ENCODE measurements around the gene BRCC3.
"Not testable (repeated sequence)": the region's sequence is repeated elsewhere in the genome, so short reads cannot be mapped to it uniquely, and the experiment has no call there.

Gene BRCC3

DNA sequence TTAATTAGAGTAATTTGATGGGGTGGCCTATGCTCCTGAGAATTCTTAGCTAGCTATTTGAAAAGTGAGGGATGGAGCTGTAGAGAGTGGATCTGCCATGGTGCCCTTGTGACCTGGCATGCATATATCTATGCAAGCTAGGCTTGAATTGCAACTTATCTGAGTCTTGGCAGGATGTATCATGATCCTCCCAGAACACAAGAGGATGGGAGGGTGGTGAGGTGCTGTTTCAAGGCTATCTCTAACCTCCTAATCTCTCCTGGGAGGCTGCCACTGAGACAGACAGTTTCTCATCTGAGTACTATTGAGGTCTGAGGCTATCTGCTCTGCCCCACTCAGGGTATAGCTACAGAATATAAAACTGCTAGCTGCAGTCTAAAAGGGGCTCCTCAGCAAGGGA is 56.6 kb downstream of the BRCC3 start:
- no peak for DNase-seq
- no peaks in the 10 kb centered on the region for H3K4me1 ChIP-seq
- H3K27me3 ChIP-seq, result no peaks in the 10 kb centered on the region
- H3K36me3 ChIP-seq, result peaks cover 0 to 8% (median 6%) of the 10 kb centered on the region in 3 donors
- TF ChIP-seq, protein P1, sequence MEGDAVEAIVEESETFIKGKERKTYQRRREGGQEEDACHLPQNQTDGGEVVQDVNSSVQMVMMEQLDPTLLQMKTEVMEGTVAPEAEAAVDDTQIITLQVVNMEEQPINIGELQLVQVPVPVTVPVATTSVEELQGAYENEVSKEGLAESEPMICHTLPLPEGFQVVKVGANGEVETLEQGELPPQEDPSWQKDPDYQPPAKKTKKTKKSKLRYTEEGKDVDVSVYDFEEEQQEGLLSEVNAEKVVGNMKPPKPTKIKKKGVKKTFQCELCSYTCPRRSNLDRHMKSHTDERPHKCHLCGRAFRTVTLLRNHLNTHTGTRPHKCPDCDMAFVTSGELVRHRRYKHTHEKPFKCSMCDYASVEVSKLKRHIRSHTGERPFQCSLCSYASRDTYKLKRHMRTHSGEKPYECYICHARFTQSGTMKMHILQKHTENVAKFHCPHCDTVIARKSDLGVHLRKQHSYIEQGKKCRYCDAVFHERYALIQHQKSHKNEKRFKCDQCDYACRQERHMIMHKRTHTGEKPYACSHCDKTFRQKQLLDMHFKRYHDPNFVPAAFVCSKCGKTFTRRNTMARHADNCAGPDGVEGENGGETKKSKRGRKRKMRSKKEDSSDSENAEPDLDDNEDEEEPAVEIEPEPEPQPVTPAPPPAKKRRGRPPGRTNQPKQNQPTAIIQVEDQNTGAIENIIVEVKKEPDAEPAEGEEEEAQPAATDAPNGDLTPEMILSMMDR (IDR thresholded peaks at IDR 0.05), result no peak
- H3K4me3 ChIP-seq, result no peak overlapping the region
- H3K9me3 ChIP-seq, result peaks cover 0 to 13% (median 7%) of the 10 kb centered on the region in 3 donors
- H3K27ac ChIP-seq, result no peak overlapping the region
- intact Hi-C loops (cut with DNase I; ENCODE audit: low total_unique reads), result no loop called here

DNA sequence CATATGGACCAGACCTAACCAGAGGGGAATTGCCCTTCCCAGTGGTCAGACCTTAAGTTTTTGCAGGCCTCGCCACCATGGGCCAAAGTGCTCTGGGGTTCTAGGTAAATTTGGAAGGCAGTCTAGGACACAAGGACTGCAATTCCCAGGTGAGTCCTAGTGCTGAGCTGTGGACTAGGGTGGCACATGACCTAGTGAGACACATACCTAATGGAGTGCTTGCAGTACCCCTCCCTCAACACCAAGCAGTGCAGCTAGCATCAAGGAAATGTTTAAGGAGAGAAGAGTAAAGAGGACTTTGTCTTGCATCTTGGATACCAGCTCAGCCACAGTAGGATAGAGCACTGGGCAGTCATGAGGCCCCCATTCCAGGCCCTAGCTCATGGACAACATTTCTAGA is 60.8 kb downstream of the BRCC3 start:
- no peaks in the 10 kb centered on the region for H3K36me3 ChIP-seq
- no peak for DNase-seq
- H3K9me3 ChIP-seq, result peaks cover 0 to 13% (median 7%) of the 10 kb centered on the region in 3 donors
- H3K27me3 ChIP-seq, result no peaks in the 10 kb centered on the region
- intact Hi-C loops (cut with DNase I; ENCODE audit: low total_unique reads), result no loop called here
- no peak overlapping the region for H3K4me3 ChIP-seq
- H3K27ac ChIP-seq, result no peak overlapping the region
- TF ChIP-seq, protein P1 (IDR thresholded peaks at IDR 0.05), result no peak
- no peaks in the 10 kb centered on the region for H3K4me1 ChIP-seq

DNA sequence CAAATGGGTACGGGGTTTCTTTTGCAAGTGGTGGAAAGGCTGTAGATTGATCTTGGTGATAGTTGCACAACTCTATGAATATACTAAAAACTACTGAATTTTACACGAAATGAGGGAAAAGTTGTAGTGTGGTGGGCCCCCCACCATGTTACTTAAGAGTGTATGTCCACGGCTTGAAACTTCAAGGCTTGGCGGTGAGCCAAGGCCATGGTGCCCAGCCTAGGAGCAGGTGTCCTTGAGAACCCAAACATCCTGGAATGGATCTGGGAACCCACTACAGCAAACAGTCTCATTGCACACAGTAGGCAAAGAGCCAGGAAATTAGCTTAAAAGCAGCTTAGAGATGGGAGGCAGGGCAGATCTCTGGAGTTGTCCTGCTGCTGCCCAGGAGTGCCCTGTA is 62.9 kb downstream of the BRCC3 start:
- TF ChIP-seq, protein P1 (IDR thresholded peaks at IDR 0.05), result no peak
- H3K4me1 ChIP-seq, result no peaks in the 10 kb centered on the region
- no peak overlapping the region for H3K27ac ChIP-seq
- H3K27me3 ChIP-seq, result no peaks in the 10 kb centered on the region
- intact Hi-C loops (cut with DNase I; ENCODE audit: low total_unique reads), result no loop called here
- H3K4me3 ChIP-seq, result no peak overlapping the region
- no peak for DNase-seq
- no peaks in the 10 kb centered on the region for H3K36me3 ChIP-seq
- peaks cover 0 to 9% (median 0%) of the 10 kb centered on the region in 3 donors for H3K9me3 ChIP-seq

DNA sequence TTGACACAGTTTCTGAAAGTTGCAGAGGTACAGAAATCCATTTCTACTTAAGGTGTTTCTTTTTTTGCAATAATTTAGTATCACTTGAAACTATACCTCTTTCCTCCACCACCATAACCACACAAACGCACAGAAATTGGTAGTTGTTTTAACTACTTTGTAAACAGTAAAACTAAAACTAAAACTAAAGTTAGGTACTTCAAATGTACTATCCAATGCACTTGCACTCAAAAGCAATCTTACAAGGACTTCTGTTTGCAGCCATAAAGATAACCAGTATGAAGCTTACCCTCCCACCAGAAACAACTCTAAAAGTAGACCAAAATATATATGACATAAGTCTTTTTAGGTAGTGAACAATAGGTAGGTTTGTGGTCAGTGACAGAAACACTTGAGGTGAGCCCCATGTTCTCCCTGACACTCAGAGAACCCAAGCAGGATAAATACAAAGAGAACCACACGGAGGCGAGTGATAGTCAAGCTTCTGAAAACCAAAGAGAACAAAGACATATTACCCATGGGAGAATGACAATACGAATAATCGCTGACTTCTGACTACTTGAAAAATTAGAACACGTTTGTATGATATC is 72.7 kb downstream of the BRCC3 start:
- no peak overlapping the region for H3K4me3 ChIP-seq
- no peaks in the 10 kb centered on the region for H3K9me3 ChIP-seq
- H3K27me3 ChIP-seq, result no peaks in the 10 kb centered on the region
- no peaks in the 10 kb centered on the region for H3K36me3 ChIP-seq
- DNase-seq, result no peak
- H3K4me1 ChIP-seq, result no peaks in the 10 kb centered on the region
- intact Hi-C loops (cut with DNase I; ENCODE audit: low total_unique reads), result no loop called here
- H3K27ac ChIP-seq, result no peak overlapping the region
- TF ChIP-seq, protein P1 (IDR thresholded peaks at IDR 0.05), result no peak

DNA sequence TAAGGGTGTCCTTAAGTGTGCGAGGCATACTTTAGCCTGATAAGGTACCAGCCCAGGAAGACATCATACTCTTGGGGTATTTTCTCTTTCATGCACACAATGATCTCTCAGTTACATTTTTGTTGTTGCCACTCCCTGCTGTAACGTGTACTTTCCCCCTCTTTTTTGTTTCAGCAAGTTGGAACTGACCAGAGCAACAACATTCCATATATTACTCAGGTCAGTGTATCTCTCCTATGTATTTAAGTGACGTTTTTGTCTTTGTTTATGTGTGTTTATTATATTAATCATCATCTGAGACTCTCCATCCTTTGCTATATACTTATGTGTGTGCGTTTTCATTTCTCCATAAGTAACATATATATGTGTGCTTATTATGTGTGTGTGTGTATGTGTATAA is 73.6 kb downstream of the BRCC3 start:
- Histone ChIP-seq H3K36me3 (no peaks in the 10 kb centered on the region), H3K27ac (no peak overlapping the region), H3K4me1 (no peaks in the 10 kb centered on the region), H3K27me3 (no peaks in the 10 kb centered on the region), H3K4me3 (no peak overlapping the region), H3K9me3 (no peaks in the 10 kb centered on the region)
- no peak for DNase-seq
- TF ChIP-seq, protein P1 (IDR thresholded peaks at IDR 0.05), result no peak
- intact Hi-C loops (cut with DNase I; ENCODE audit: low total_unique reads), result no loop called here

DNA sequence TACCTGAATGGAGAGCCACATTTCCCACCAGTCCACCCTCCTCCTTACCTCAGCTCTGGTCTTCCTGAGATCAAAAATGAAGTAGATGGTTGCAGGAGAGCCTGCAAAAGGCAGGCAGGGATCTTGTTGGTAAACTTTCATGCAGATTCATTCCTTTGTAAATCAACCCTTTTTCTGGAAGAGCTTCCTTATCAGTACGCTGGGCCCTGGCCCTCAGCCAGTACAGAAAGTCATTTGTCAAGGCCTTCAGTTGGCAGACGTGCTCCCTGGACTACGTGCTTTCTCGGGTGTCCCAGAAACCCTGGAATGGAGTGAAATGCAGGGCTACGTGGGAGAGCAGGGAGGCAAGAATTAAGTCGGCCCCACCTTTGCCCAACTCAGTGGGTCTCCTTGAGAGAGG is 76.3 kb downstream of the BRCC3 start:
- H3K4me3 ChIP-seq; intact Hi-C loops (cut with DNase I; ENCODE audit: low total_unique reads); H3K27me3 ChIP-seq: not testable (repeated sequence)

DNA sequence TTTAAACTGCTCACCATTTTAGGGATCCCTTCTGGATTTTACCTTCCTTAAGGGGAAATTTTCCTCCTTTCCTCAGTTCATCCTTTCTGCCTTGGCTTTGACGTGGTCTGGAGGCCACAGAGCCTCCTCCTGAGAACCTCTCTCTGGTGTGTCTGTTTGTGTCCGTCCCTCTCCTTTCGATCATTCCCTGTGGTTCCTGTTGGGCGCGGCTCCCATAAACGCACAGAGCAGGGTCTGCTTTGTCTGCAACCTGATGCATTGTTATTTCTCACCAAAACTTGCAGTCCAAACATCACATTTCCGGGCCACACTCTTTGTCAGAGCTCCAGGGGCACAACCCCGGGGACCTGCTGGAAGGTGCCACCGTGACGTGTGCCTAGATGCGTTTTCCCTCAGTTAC is 76.9 kb downstream of the BRCC3 start:
- intact Hi-C loops (cut with DNase I; ENCODE audit: low total_unique reads); H3K36me3 ChIP-seq; H3K27me3 ChIP-seq; H3K9me3 ChIP-seq; H3K27ac ChIP-seq; DNase-seq; H3K4me1 ChIP-seq; H3K4me3 ChIP-seq: not testable (repeated sequence)

More for the DNA sequence above, 76.3 kb downstream of the BRCC3 start:
- not testable (repeated sequence) for DNase-seq, H3K4me1 ChIP-seq, H3K36me3 ChIP-seq, H3K9me3 ChIP-seq, H3K27ac ChIP-seq
